Adrenal gland (tissue), 12 donors: ENCODE data around the gene ANO2. TPM values are rescaled to one million over a fixed set of nuclear protein-coding genes. Genes with fewer than 3 reads are reported as not detected.

Source experiments
- DNase-seq, 7 donors: peaks; one replicate each; pipeline ENCODE4 v3.0.0-alpha.2; 2019 to 2020
- H3K27ac ChIP-seq, 5 donors: fragments of 200-600 bp; sonication (generic) in 4 of 5; 1 replicate in 3 of 5; 2 replicates in 2 of 5; pipeline versions ENCODE4 v1.5.1 to v1.8.0; 2016 to 2020; ENCODE audit warnings: mild to moderate bottlenecking in 1 of 5
- H3K27me3 ChIP-seq: fragments of 200-600 bp; 2 replicates; pipeline ENCODE4 v1.8.0; 2021
- H3K36me3 ChIP-seq, 2 donors: fragments of 200-600 bp; replicated peaks in 1 of 2; 1 replicate in 1 of 2; 2 replicates in 1 of 2; pipeline versions ENCODE4 v1.5.1 to v1.8.0; 2018 to 2022
- H3K4me1 ChIP-seq, 2 donors: fragments of 200-600 bp; replicated peaks in 1 of 2; 1 replicate in 1 of 2; 2 replicates in 1 of 2; pipeline versions ENCODE4 v1.5.1 to v1.8.0; 2018 to 2021
- H3K4me3 ChIP-seq, 4 donors: fragments of 200-600 bp; sonication (generic) in 3 of 4; one replicate each; pipeline ENCODE4 v1.5.1; 2016 to 2018
- H3K9me3 ChIP-seq, 3 donors: fragments of 200-600 bp; sonication (generic) in 1 of 3; replicated peaks in 1 of 3; 1 replicate in 2 of 3; 2 replicates in 1 of 3; pipeline versions ENCODE4 v1.5.1 to v1.8.0; 2016 to 2021
- POLR2A ChIP-seq, 2 donors: fragments of 450-650 bp; IDR thresholded peaks; one replicate each; pipeline ENCODE4 v1.6.1; 2017; ENCODE audit warnings: antibody characterized with exemption in 2 of 2, mild to moderate bottlenecking in 2 of 2, moderate library complexity in 1 of 2
- WGBS, 4 donors: extraction: QIAGEN DNeasy Blood & Tissue Kit in 2 of 4; methylation state at CpG; one replicate each; pipeline versions ENCODE4 v1.1.5 to v1.1.7; 2013 to 2017; 5-methylcytosine and 5-hydroxymethylcytosine counted together
- intact Hi-C, 2 donors: fragments of 100-400 bp; cut with DNase I; formaldehyde crosslinking; loops; one replicate each; pipeline versions ENCODE4 v1.14.1 to v1.15.0; 2022 to 2023
- polyA plus RNA-seq, 3 donors: library from polyadenylated mRNA; stranded (reverse); fragments of 200-250 nt in 2 of 3; fragments of 350-450 nt in 1 of 3; fragmentation: Illumina TruSeq in 1 of 3; extraction: RNeasy Lipid Tissue Mini Kit (QIAGEN cat#74804) in 1 of 3; gene quantifications; one replicate each; pipeline ENCODE4 v1.2.3, GENCODE V29; 2013 to 2014
- total RNA-seq, 9 donors: library from RNA; depleted of rRNA in 4 of 9; stranded (reverse); fragments of >200 nt in 4 of 9; fragments of 120-200 nt in 1 of 9; fragmentation: NEBNext Ultra II Directional in 1 of 9; extraction: Animal tissue kit (Norgen Biotek cat#: 25700) in 1 of 9; gene quantifications; one replicate each; pipeline versions ENCODE4 v1.1.0 to v1.2.4, GENCODE V29; 2013 to 2023
- TF ChIP-seq, protein P1 (sequence below), 6 experiments: fragments of 450-650 bp in 4 of 6; fragments of 200-600 bp in 2 of 6; sonication (generic) in 1 of 6; IDR thresholded peaks; 1 replicate in 5 of 6; 2 replicates in 1 of 6; pipeline versions ENCODE4 v1.5.1 to v1.8.0; 2016 to 2021; ENCODE audit warnings: antibody characterized with exemption in 6 of 6, mild to moderate bottlenecking in 2 of 6, moderate library complexity in 1 of 6
- donor health status: healthy with polysubstance abuse.
- donor health status: Bipolar disorder and iron deficiency.
- donor health status: DM: yes; HTN: yes; CAD: no.
- donor health status: DM: no; HTN: no; CAD: no.
- donor health status: DM: no; HTN: no; CAD: no.
- donor health status: DM: yes; HTN: yes; CAD: no.

Gene ANO2
- total and polyA plus RNA-seq, 12 donors = 0.17 to 1.8 (median 0.88) TPM; not detected in 1

DNA sequence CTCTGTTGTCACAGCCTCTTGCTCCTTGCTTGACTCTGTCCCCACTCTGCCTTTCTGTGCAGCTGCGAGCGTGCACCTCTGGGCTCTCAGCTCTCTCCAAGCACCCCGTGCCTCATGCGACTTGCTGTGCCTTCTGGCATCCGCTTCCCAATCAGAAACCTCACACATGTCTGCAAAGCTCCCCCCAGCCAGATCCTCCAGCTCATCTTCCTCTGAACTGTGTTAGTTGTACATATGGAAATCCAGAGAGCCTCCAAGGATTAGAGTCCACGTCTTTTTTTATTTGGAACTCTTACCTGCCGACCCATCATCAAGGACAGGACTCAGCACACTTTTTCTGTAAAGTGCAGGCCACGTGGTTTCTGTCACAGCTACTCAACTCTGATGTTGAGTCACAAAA, 70.5 kb downstream of the ANO2 start:
- Histone ChIP-seq H3K9me3 (no peaks in the 10 kb centered on the region), H3K4me1 (no peaks in the 10 kb centered on the region), H3K27me3 (no peaks in the 10 kb centered on the region), H3K36me3 (no peaks in the 10 kb centered on the region), H3K27ac (no peak overlapping the region), H3K4me3 (no peak overlapping the region)
- intact Hi-C loops = no loop called here
- DNase-seq = no peak
- 78 to 87% (median 79%) methylated on average over 8 of the region's 8 CpGs for WGBS, 4 donors
- no peak for TF ChIP-seq POLR2A (IDR thresholded peaks at IDR 0.05)
- TF ChIP-seq, protein P1, sequence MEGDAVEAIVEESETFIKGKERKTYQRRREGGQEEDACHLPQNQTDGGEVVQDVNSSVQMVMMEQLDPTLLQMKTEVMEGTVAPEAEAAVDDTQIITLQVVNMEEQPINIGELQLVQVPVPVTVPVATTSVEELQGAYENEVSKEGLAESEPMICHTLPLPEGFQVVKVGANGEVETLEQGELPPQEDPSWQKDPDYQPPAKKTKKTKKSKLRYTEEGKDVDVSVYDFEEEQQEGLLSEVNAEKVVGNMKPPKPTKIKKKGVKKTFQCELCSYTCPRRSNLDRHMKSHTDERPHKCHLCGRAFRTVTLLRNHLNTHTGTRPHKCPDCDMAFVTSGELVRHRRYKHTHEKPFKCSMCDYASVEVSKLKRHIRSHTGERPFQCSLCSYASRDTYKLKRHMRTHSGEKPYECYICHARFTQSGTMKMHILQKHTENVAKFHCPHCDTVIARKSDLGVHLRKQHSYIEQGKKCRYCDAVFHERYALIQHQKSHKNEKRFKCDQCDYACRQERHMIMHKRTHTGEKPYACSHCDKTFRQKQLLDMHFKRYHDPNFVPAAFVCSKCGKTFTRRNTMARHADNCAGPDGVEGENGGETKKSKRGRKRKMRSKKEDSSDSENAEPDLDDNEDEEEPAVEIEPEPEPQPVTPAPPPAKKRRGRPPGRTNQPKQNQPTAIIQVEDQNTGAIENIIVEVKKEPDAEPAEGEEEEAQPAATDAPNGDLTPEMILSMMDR (IDR thresholded peaks at IDR 0.05) = no peak

DNA sequence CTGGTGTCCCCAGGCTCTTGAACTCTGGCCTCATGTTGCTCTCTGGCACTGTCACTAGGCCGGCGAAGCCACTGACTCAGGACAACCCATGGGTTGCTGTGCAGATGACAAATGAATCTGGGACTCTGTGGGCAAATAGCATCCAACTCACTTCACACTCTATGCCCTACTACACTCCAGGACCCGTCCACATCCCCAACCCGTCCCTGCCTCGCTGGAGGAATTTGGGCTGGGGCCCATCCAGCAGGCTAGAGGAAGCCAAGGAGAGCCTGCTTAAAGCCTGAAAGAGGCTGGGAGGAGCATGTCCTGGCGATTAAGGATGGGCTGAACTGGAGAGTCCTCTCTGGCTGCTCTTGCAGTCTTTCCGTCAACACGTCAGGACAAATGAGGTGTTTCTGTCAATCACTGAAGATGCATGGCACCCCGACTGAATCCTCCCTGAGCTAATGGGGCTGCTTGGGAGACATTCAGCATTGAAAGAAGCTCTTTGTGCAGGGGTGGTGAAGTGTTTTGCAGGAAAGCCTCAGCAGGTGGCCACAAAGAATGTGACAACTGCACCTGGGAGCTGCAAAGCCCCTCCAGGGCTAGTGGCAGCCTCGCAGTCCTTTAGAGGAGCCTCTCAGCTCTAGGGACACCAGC, 71.7 kb downstream of the ANO2 start:
- WGBS, 4 donors = 55 to 61% (median 57%) methylated on average over 10 of the region's 10 CpGs
- intact Hi-C loops = no loop called here
- DNase-seq = no peak

DNA sequence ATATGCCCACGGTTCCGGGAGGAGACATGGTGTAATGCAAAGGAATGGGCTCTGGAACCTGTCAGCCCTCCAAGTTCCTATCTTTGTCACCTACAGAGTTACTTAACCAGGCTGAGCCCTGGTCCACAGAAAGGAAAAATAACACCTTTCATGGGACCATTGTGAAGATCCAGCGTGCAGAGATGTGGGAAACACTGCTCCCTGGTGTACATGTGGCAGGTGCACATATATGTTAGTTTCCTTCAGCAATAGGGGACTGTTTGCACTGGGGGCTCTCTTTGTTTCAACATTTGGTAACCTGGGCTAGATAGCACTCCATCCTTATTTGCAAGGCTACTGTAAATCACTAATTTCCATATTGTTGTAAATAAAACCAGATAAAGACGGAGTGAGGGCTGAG, 72.3 kb downstream of the ANO2 start:
- no peaks in the 10 kb centered on the region for H3K27me3 ChIP-seq
- no peak overlapping the region for H3K27ac ChIP-seq
- intact Hi-C loops = no loop called here
- no peaks in the 10 kb centered on the region for H3K9me3 ChIP-seq
- H3K4me3 ChIP-seq = no peak overlapping the region
- H3K36me3 ChIP-seq = no peaks in the 10 kb centered on the region
- WGBS, 4 donors = 57 to 78% (median 71%) methylated on average over 4 of the region's 4 CpGs
- DNase-seq = no peak
- H3K4me1 ChIP-seq = no peaks in the 10 kb centered on the region
- TF ChIP-seq, protein P1 (IDR thresholded peaks at IDR 0.05) = no peak
- TF ChIP-seq POLR2A (IDR thresholded peaks at IDR 0.05) = no peak

More for the DNA sequence above, 71.7 kb downstream of the ANO2 start:
- no peaks in the 10 kb centered on the region for H3K36me3 ChIP-seq
- no peak for TF ChIP-seq POLR2A (IDR thresholded peaks at IDR 0.05)
- TF ChIP-seq, protein P1 (IDR thresholded peaks at IDR 0.05) = no peak
- H3K4me1 ChIP-seq = no peaks in the 10 kb centered on the region
- no peaks in the 10 kb centered on the region for H3K9me3 ChIP-seq
- H3K27ac ChIP-seq = no peak overlapping the region
- no peak overlapping the region for H3K4me3 ChIP-seq
- H3K27me3 ChIP-seq = no peaks in the 10 kb centered on the region

DNA sequence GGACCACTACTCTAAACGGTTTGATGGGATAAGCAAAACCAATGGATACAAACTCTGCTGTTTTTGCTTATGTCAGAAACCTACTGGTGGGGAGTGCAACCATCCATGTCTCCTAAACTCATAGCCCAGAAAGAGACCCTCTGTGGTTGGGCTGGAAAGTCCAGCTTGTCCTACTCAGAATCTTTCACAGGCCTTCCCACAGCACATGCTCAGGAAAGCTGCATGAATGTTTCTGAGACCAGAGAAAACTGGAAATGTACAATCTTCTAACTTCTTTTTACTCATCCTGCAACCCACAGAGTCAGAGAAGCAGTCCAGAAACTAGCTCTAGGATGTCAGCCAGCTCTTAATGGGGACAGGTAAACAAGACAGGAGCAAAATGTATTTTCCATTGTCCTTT, 73.3 kb downstream of the ANO2 start:
- Histone ChIP-seq H3K9me3 (no peaks in the 10 kb centered on the region), H3K36me3 (no peaks in the 10 kb centered on the region), H3K4me1 (no peaks in the 10 kb centered on the region), H3K27me3 (no peaks in the 10 kb centered on the region), H3K4me3 (no peak overlapping the region), H3K27ac (no peak overlapping the region)
- TF ChIP-seq POLR2A (IDR thresholded peaks at IDR 0.05) = no peak
- TF ChIP-seq, protein P1 (IDR thresholded peaks at IDR 0.05) = no peak
- intact Hi-C loops = no loop called here
- no peak for DNase-seq
- WGBS, 4 donors = 46 to 92% (median 72%) methylated on average over 1 of the region's 1 CpG
